HG03159 (cell line): ENCODE measurements around the gene PROX2.

Experiments used
- ATAC-seq: cut with Tn5 transposase; IDR thresholded peaks from one replicate; pipeline ENCODE4 v1.9.1; 2021; ENCODE audit warnings: mild to moderate bottlenecking, moderate library complexity; ENCODE audit not compliant: unreplicated experiment

Gene PROX2, protein sequence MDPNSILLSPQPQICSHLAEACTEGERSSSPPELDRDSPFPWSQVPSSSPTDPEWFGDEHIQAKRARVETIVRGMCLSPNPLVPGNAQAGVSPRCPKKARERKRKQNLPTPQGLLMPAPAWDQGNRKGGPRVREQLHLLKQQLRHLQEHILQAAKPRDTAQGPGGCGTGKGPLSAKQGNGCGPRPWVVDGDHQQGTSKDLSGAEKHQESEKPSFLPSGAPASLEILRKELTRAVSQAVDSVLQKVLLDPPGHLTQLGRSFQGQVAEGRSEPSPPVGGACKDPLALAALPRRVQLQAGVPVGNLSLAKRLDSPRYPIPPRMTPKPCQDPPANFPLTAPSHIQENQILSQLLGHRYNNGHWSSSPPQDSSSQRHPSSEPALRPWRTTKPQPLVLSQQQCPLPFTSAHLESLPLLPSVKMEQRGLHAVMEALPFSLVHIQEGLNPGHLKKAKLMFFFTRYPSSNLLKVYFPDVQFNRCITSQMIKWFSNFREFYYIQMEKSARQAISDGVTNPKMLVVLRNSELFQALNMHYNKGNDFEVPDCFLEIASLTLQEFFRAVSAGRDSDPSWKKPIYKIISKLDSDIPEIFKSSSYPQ

DNA sequence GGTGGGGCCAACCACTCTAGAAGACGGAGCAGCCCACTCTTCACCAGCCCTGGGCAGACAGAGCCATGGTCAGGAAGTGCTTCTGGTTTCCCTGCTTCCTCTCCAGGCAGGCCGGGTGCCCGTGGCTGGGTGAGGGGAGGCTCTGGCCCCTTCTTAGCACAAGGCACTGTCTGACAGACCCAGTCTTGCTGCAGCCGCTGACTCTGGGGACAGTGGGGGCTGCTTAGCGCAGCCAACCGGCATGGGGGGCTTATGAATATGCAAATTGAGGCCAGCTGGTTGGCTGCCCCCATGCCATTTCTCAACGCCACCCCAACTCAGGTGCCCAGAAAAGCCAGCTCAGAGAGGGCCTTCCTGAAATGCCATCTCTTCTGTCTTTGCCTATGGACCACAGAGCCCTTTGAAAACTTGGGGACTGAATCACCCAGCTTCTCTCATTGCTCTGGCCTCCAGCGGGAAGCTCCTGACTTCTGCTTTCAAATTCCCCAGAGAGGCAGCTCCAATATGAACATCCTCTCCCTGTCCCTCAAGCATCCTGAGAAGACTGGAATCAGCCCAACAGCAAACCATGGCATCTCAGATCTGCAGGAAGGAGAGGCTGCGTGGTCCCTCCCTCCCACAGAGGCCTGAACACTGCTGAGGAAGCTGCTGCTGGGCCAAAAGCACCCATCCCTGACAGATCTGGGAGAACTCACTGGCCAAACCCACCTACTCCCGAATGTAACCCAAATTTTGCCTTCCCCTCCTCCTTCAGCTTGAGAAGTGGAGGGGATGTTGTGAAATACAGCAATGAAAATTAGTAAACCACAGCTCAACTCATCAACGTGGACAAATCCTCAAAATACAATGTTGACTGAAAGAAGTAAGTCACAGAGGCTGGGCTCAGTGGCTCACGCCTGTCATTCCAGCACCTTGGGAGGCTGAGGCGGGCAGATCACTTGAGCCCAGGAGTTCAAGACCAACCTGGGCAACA lies at the start of gene PROX2:
Gene PROX2 (minus strand): TSS at position 205 of the 973 bp plus-strand sequence. CDS start 12,311 bp downstream, outside the sequence.
- no peak for ATAC-seq

DNA sequence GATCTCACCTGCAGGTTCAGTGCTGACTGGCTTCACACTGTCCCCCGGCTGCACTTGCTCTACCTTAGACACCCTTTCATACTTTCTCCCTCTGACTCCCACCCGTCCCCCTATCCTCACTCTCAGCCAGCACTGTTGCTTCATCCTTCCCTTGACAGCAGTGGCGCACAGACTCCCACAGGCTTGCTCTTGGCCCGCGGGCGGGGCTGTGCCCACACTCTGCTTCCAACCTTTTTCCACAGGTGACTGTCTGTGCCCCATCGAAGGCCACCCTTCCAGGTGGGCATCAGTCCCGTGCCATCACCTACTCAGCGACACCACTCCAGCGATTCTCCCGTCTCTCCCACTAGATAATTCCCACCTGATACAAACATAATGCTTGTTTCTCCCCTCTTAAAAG lies 48.1 kb upstream of the PROX2 start:
- ATAC-seq = no peak

DNA sequence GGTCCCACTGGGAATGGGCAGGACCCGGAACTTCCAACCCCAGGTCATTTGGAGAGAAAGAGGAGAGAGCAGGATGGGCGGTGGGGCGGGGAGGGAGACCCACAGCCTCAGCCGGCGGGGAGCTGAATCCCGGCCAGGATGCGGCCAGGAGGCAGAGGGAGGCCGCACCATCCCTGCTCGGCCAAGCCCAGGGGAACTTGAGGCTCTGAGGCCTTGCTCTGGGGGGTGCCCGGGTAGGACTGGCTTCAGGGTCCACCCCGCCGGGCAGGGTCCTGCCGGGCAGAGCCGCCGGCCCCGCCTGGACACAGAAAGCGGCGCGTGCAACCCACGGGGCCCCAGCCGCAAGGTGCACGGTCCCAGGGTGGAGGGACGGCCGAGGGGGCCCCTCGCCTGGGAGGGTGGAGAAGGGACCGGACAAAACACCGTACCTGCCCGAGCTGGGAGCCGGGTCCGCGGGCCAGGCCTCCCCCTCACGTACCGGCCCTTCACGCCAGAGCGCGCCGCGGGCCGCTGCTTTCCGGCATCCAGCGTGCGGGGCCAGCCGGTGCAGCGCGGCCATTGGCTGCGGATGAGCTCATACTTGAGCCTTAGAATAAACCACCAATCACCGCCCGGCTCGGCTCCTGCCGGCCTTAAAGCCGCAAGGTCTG lies 46.9 kb upstream of the PROX2 start, which contains the start of gene RPS6KL1:
Gene RPS6KL1 (minus strand): TSS at position 509 of the 650 bp plus-strand sequence. CDS start 1,719 bp downstream, outside the sequence.
- ATAC-seq = peak; percentile 88

DNA sequence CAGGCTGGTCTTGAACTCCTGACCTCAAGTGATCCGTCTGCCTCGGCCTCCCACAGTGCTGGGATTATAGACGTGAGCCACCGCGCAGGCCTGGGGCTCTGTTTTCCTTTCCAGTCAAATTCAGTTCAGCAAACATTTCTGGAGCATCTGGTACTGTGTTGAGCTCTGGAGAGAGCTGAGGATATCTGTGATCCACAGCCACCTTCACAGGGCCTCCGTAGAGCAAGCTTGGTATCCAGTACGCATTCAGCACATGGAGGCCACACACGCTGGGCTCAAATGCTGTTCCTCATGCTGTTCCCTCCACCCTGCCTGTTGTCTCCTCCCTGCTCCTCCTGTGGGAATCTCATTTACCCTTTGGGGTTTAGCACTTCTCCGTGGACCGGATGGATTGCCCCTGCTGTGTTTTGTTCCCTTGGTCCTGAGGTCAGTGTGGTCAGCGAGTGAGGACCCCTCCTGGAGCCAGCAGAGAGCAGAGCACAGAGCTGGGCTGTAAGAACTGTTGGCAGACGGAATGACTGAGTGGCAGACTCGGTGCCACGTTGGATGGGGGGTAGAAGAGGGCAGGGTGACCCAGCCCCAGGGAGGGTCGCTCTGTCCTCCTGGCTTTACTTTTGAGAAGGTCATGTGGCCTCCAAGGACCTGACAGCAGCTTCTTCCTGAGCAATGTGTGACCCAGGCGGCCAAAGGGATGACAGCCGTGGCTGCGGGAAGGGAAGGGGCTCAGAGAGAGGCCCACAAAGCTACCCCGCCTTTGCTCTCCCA lies 46.2 kb upstream of the PROX2 start:
- ATAC-seq = no peak

DNA sequence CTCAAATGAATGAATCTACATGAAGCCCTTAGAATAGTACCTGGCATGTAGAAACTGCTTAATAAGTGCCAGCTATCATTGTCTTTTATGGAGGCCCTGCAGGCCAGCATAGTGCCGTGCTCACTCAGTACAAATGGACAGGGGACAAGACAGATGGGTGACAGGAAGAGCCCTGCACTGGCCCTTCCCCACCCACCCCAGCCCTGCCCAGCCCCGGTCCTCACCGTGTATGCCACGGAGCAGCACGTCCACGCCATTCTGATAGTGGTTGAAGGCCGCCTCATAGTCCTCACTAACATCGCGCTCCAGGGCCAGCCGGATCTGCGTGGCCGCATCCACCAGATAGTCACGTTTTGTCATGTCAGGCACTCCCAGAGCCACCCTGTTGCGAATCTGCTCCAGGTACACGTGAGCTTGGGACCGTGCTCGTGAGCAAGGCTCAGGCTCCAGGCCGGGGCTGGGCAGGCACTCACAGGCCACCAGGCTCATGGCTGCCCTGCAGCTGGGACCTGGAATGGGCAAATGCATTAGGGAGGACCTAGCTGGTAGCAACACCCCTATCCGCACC lies 45.2 kb upstream of the PROX2 start:
- no peak for ATAC-seq

DNA sequence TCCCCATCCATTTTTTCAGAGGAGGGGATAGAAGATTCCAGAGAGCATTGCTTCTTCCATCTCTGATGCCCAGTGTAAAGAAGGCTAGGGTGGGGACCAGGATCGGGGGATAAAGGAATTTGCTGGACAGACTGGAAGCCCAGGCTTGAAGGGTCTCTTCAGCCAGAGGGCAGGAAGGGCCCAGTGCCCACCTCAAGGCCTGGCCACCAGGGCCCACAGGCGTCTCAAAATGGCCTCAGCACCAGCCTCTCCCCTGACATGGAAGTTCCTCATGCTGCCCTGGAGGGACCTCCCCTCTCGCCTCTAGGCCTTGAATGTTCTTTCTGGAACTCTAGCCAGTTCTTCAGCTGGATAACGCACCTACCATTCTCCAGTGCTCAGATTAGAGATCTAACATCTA lies 44.3 kb upstream of the PROX2 start:
- ATAC-seq = no peak

DNA sequence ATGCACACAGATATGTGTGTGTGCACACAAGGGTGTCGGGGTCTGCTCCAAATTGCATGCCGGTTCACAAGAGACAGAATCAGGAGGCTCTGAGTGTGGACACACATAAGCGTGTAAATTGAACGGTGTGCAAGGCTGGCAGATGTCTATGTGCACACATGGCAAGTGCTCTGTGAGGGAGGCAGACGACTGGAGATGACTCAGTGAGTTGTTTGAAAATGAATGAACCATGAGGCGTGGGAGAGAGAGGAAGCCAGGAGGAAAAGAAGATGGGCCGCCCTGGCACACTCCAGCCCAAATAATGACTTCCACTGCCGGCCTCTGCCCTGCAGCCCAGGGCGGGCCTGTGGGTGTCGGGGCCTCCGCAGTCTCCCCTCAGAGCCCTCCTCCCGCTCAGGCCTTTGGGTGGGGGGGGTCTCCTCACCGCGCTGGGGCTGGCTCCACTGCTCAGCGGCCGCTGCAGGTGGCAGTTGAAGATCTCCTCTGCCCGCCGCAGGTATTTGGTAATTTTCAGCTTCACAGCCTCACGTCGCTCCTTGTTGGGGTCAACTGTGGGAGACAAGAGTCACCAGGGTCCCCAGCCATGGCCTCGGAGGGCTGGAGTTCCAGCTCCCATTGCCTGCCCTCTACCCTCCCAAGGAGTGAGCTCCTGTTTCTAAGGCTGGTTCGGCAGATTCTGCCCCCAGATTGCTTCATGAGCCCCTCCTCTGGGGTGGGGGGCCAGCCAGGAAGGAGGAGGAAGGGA lies 43.6 kb upstream of the PROX2 start:
- no peak for ATAC-seq

DNA sequence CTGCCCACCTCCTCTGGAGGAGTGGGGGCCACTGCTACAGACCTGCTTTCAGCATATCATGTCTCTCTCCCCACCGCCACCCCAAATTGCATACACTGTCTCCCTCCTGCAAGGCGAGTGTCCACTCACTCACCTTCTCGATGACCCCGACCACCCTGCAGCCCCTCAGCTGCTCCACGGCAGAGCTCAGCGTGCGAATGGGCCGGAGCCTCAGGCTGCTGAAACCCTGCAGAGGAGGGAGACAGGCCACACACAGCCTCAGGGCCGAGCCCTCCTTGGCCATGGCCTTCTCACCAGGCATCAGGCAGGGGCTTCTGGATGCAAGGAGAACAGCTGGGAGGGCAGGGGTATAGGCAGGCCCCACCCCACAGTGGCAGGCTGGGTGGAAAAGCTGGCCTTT lies 42.4 kb upstream of the PROX2 start:
- ATAC-seq = no peak

DNA sequence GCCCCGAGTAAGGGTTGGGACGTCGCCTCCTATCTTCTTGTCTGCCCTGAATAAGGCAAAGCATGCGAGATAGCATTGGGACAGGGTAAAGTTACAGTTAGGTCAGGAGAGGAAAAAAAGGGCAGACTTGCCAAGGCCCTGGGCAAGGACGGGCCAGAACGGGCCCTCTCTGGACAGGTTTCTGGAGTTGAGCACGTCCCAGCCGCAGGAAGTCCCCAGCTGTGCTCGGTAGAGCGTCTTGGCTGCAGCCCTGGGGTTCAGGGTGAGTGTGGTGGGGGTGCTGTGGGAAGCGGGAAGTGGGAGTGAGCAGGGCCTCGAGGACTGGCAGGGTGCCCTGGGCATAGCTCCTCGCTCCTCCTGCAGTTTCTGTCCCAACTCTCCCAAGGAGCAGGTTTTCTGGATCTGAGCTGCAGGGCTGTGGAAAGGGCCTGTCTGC lies 41.7 kb upstream of the PROX2 start:
- no peak for ATAC-seq

DNA sequence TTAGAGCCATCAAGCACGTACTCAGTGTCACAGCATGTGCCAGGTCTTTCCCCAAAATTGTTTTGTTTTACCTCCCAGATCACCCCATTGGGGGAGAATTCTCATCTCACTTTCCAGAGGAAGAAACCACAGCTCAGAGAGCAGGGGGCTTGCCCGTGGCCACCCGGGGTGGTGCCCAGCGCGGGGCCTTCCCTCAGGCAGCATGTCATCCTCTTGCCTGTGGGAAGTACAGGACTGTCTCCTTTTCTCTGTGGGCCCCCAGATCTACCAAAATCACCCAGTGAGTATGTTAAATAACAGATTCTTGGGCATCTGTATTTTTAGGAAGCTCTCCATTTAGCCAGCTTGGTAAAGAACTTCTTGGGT lies 41.2 kb upstream of the PROX2 start:
- ATAC-seq = no peak

DNA sequence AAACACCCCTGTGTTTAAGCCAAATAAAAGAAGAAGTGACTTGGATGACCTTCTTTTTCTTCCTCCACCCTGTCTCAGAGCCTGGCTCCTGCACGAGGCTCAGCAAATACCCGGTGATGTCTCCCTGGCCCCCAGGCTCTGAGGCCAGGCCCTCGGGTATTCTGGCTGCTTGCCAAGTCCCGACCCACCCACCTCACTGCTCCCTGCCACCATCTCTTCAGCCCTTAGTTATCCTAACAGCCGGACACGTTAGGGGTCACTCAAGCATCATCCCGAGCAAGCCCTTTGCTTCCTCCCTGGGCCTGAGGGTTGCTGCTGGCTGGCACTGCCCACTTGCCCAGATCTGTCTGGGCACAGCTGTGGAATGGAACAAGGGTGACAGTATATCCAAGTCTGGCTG lies 39.9 kb upstream of the PROX2 start:
- no peak for ATAC-seq

DNA sequence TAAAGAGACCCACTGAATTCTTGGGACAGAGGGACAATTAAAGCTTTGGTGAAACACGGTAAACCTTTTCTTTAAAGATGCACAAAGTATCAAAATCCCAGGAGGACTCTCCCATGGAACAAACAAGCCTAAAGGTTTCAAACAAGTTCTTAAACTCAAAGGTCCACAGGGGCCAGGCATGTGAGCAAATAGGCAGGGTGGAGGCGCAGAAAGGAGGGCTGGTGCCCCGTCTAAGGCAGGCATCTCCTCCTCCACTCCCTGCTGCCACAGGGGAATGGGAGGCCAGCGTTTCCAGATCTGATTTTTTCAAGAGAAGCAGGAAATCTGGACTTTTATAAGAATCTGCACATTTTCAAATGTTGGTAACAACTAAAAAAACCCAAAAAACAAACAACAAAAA lies 39.5 kb upstream of the PROX2 start:
- ATAC-seq = no peak

DNA sequence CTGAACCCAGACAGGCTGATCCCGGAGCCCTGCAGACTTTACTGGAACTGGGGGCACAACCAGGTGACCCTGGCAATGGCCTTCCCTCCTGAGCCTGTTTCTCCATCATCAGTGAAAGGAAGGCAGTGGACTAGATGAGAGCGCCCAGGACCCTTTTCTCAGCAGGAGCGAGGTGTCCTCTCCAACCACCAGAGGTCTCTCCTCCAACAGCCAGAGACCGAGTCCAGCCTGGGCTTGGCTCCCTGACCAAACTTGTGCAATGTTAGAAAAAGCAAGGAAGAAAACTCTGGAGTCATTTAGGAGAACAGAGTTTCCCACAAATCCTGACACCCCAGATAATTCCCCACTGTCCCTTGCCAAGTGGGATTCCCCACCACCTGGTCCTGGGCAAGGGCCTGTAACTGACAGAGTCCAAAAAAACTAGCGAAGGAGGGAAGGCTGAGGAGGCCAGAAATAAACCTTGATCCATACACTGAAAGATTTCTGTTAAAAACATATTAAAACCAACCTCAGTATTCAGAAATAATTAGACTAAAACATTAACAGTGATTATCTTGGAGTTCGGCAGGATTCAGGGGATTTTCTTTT lies 38.1 kb upstream of the PROX2 start:
- no peak for ATAC-seq

DNA sequence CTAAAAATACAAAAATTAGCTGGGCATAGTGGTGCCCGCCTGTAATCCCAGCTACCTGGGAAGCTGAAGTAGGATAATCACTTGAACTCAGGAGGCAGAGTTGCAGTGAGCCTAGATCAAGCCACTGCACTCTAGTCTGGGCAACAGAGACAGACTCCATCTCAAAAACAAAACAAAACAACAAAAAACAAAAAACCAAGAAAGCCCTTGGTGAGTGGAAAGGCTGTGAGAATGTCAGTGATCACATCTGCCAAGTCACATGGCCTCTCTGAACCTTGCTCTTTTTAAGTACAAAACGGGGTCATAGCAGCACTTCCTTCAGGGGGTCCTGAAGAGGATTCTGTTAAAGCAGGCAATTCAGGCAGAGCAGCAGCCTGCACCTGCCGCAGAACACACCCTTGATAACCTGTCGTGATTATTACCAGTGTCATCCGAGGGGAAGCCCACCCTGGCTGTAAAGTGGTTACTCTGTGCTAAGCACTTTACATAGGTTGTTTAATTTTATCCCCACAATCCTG lies 37.5 kb upstream of the PROX2 start:
- ATAC-seq = no peak

DNA sequence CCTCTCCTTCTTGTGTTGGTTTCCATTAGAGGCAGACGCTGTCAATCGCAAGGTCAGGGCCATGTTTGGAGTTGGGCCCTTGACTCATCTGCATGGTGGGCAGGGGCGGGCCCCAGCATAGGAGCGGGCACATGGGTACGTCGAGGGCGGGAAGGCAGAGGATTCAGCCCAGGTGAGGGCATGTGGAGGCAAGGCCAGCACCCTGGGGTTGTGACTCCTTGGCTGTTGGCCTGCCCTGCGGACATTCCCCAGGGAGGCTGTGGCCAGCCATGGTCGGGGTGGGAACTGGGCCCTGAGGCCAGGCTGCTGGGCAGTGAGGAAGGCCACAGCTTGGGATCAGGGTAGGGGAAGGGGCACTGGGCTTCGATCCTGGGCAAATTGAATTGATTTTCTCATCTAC lies 36.9 kb upstream of the PROX2 start:
- ATAC-seq = no peak

DNA sequence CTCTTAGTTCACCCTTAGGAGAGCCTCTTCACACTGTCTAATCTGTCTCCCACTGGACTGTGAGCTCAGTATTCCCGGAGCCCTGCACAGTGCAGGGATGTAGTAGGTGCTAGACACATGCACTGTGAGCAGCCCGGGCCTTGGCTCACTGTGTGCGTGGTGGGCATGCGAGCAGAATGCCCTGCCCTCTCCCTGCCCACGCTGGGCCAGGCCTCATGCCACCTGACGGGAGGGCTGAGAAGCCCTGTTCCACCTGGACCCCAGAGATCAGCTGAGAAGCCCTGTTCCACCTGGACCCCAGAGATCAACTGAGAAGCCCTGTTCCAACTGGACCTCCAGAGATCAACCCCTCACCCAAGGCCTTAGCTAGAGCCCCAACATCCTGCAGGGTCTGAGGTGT lies 36.2 kb upstream of the PROX2 start:
- no peak for ATAC-seq

DNA sequence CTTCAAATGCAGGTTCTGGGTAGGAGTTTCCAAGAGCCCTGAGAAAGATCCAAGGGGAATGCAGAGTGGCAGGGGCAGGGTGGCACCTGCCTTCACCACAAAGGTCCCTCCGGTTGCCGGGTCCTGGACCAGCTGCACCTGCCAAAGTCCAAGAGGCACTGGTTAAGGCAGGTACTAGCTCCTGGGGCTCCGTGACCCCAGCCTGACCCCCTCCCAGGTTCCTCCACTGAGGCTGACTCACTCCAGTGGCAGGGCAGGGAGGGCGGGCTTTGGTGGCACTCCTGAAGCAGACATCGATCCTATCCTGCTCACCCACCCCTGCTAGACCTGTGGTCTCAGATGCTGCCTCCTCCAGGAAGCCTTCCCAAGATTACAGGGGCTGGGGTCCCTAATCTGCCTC lies 35.8 kb upstream of the PROX2 start:
- ATAC-seq = no peak

DNA sequence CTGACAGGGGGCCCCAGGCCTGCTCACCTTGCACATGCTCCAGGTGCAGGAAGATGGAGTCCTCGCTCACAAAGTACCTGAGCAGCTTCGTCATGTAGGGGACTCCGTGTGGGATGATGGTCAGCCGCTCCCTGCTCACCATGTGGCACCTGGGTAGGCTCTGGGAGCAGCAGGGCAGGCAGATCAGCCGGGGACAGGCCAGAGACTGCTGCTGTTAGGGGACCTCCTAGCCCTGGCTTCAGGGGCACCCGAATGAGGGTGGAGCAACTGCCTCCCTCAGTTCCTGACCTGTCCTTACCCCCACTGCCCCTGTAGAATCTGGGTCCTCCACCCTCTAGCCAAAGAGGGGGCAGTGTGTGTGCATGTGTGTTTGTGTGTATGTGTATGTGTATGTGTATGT lies 35.3 kb upstream of the PROX2 start:
- no peak for ATAC-seq
